ENCODE results near the gene MGP. TPM values are rescaled to one million over a fixed set of nuclear protein-coding genes. Genes with fewer than 3 reads are reported as not detected.

MGP gene
- total RNA-seq (1,000 to 10,000 TPM in 8 of 9 donors, 10 to 100 TPM in 1; 50.6 to 2,003 (median 1,303) TPM), polyA plus RNA-seq (1,000 to 10,000 TPM in 2 of 3 donors, 100 to 1,000 TPM in 1; 999 to 1,170 (median 1,064) TPM)
- long read RNA-seq, donor 1, transcript MGP-203 (4 exons, 1,405 nt) = major isoform, 31 of 31 reads
- long read RNA-seq, donor 1, partial matches to known transcripts = 0 of 31 reads
- long read RNA-seq, donor 1, other reads (novel, unspliced or antisense) = 0 of 31 reads
- long read RNA-seq, donor 2, transcript MGP-203 (4 exons, 1,405 nt) = major isoform, 18 of 18 reads
- long read RNA-seq, donor 2, partial matches to known transcripts = 0 of 18 reads
- long read RNA-seq, donor 2, other reads (novel, unspliced or antisense) = 0 of 18 reads
- long read RNA-seq, donor 3, transcript MGP-203 (4 exons, 1,405 nt) = major isoform, 5 of 5 reads
- long read RNA-seq, donor 3, partial matches to known transcripts = 0 of 5 reads
- long read RNA-seq, donor 3, other reads (novel, unspliced or antisense) = 0 of 5 reads
- long read RNA-seq, donor 4, transcript MGP-203 (4 exons, 1,405 nt) = major isoform, 345 of 359 reads
- long read RNA-seq, donor 4, partial matches to known transcripts = 2 of 359 reads
- long read RNA-seq, donor 4, other reads (novel, unspliced or antisense) = 12 of 359 reads
- long read RNA-seq, donor 5, transcript MGP-203 (4 exons, 1,405 nt) = major isoform, 767 of 785 reads
- long read RNA-seq, donor 5, partial matches to known transcripts = 3 of 785 reads
- long read RNA-seq, donor 5, other reads (novel, unspliced or antisense) = 11 of 785 reads
- long read RNA-seq, donor 6, transcript MGP-203 (4 exons, 1,405 nt) = major isoform, 697 of 733 reads
- long read RNA-seq, donor 6, partial matches to known transcripts = 5 of 733 reads
- long read RNA-seq, donor 6, other reads (novel, unspliced or antisense) = 31 of 733 reads
- long read RNA-seq, donor 7, transcript MGP-203 (4 exons, 1,405 nt) = major isoform, 13 of 13 reads
- long read RNA-seq, donor 7, partial matches to known transcripts = 0 of 13 reads
- long read RNA-seq, donor 7, other reads (novel, unspliced or antisense) = 0 of 13 reads
- long read RNA-seq, donor 8, transcript MGP-203 (4 exons, 1,405 nt) = major isoform, 31 of 31 reads
- long read RNA-seq, donor 8, partial matches to known transcripts = 0 of 31 reads
- long read RNA-seq, donor 8, other reads (novel, unspliced or antisense) = 0 of 31 reads
- long read RNA-seq, donor 9, transcript MGP-203 (4 exons, 1,405 nt) = major isoform, 28 of 28 reads
- long read RNA-seq, donor 9, partial matches to known transcripts = 0 of 28 reads
- long read RNA-seq, donor 9, other reads (novel, unspliced or antisense) = 0 of 28 reads
- long read RNA-seq, donor 10, transcript MGP-203 (4 exons, 1,405 nt) = major isoform, 17 of 17 reads
- long read RNA-seq, donor 10, partial matches to known transcripts = 0 of 17 reads
- long read RNA-seq, donor 10, other reads (novel, unspliced or antisense) = 0 of 17 reads

- Histone ChIP-seq H3K4me1 (replicated peaks in 1 of 2) (peaks cover 13 to 21% of the 10 kb centered on the region in 2 donors), H3K36me3 (replicated peaks in 1 of 2) (peaks cover 0 to 12% of the 10 kb centered on the region in 2 donors), H3K4me3 (peak within 1 kb of the TSS in 2 of 4 donors; percentile 36 to 61), H3K27ac (peak within 1 kb of the TSS; percentile 19 to 81 (median 76)), H3K9me3 (replicated peaks in 1 of 3) (no peaks in the 10 kb centered on the region), H3K27me3 (no peaks in the 10 kb centered on the region)
- TF ChIP-seq CTCF (IDR thresholded peaks at IDR 0.05) (no peak), POLR2A (IDR thresholded peaks at IDR 0.05) (peak; percentile 66 to 80)
- peak; percentile 68 to 84 (median 74) for DNase-seq
- WGBS, 4 donors = 7 to 32% (median 13%) methylated on average over 6 of the region's 6 CpGs
- intact Hi-C loops (cut with DNase I) = no loop called here
Measured at GRCh38 chr12:14885718-14886221, at the start of gene MGP. Gene MGP (minus strand): TSS chr12:14885854. CDS start chr12:14885791, 63 bp downstream.

- no peak for TF ChIP-seq CTCF (IDR thresholded peaks at IDR 0.05)
- no peak for TF ChIP-seq POLR2A (IDR thresholded peaks at IDR 0.05)
- Histone ChIP-seq H3K27ac (no peak overlapping the region), H3K27me3 (no peaks in the 10 kb centered on the region), H3K36me3 (replicated peaks in 1 of 2) (no peaks in the 10 kb centered on the region), H3K4me3 (no peak overlapping the region), H3K9me3 (replicated peaks in 1 of 3) (no peaks in the 10 kb centered on the region), H3K4me1 (replicated peaks in 1 of 2) (no peaks in the 10 kb centered on the region)
- DNase-seq = no peak
- intact Hi-C loops (cut with DNase I) = no loop called here
- 57 to 69% (median 66%) methylated on average over 4 of the region's 4 CpGs for WGBS, 4 donors
Measured at GRCh38 chr12:14935031-14935430, 49.4 kb upstream of the MGP start.

GRCh38 chr12:14934511-14934910, 48.9 kb upstream of the MGP start:
- Histone ChIP-seq H3K36me3 (replicated peaks in 1 of 2) (no peaks in the 10 kb centered on the region), H3K4me1 (replicated peaks in 1 of 2) (no peaks in the 10 kb centered on the region), H3K27me3 (no peaks in the 10 kb centered on the region), H3K9me3 (replicated peaks in 1 of 3) (no peaks in the 10 kb centered on the region), H3K4me3 (no peak overlapping the region), H3K27ac (no peak overlapping the region)
- WGBS, 4 donors = 96 to 100% (median 98%) methylated on average over 2 of the region's 2 CpGs
- TF ChIP-seq CTCF (IDR thresholded peaks at IDR 0.05) = no peak
- TF ChIP-seq POLR2A (IDR thresholded peaks at IDR 0.05) = no peak
- DNase-seq = no peak
- intact Hi-C loops (cut with DNase I) = no loop called here

Measured in adrenal gland (tissue), 19 donors.